ENCODE measurements around the gene ARL15. TPM values are rescaled to one million over a fixed set of nuclear protein-coding genes. Genes with fewer than 3 reads are reported as not detected.

Gene ARL15
- total and polyA plus RNA-seq, 2 of the 8 experiments (the other 6 are each of a cell fraction or from before 2014, with no cell fraction given), result 9.9 to 21.2 TPM

- no peaks in the 10 kb centered on the region for H3K27me3 ChIP-seq (replicated peaks in 1 of 4; ENCODE audit: control insufficient read depth in 3 of 4, extremely low read depth in 1 of 4, insufficient read depth in 3 of 4, low read length in 3 of 4)
- H3K23ac ChIP-seq (ENCODE audit: insufficient read length), result no peak overlapping the region
- H2AFZ ChIP-seq (ENCODE audit: low read length), result no peak overlapping the region
- H3K14ac ChIP-seq (ENCODE audit: insufficient read length), result no peak overlapping the region
- no peak overlapping the region for H4K5ac ChIP-seq (ENCODE audit: insufficient read length, low read depth, low read length)
- H2BK20ac ChIP-seq (ENCODE audit: low read length), result no peak overlapping the region
- no peak overlapping the region for H2BK120ac ChIP-seq (replicated peaks; ENCODE audit: low read depth, low read length)
- no peak overlapping the region for H3K27ac ChIP-seq (ENCODE audit: low read depth, low read length)
- no peak overlapping the region for H2BK12ac ChIP-seq (ENCODE audit: low read depth, low read length)
- no peak overlapping the region for H3K9ac ChIP-seq (replicated peaks in 1 of 4; ENCODE audit: extremely low read depth in 1 of 4, low read depth in 3 of 4, low read length in 3 of 4)
- no peak overlapping the region for H2BK5ac ChIP-seq (ENCODE audit: low read depth, low read length)
- H3K4me3 ChIP-seq (ENCODE audit: extremely low read depth in 1 of 4, insufficient read depth in 2 of 4, low read depth in 3 of 4, low read length in 4 of 4), result no peak overlapping the region
- no peak overlapping the region for H4K91ac ChIP-seq (replicated peaks; ENCODE audit: insufficient read length, low read length)
- ChIA-PET CTCF (ENCODE audit: partially characterized antibody) (interaction anchor here (0.6 to 1.2 kb wide), 4 partner anchors 10 to 694 kb away, joined by 3 read pairs; no protein-coding TSS in a partner anchor), POLR2A (ENCODE audit: partially characterized antibody) (interaction anchor here (0.6 kb wide), 1 partner anchor 10 kb away, joined by 3 read pairs; no protein-coding TSS in a partner anchor)
- peaks cover 0 to 2% (median 0%) of the 10 kb centered on the region in 4 experiments; a peak in 1 of 7 replicates for H3K4me1 ChIP-seq (replicated peaks in 1 of 4; ENCODE audit: control insufficient read depth in 3 of 4, insufficient read depth in 4 of 4, low read length in 3 of 4)
- no peak overlapping the region for H2BK15ac ChIP-seq (ENCODE audit: low read length)
- no peak overlapping the region for H2AK5ac ChIP-seq (ENCODE audit: low read depth, low read length)
- H3K4me2 ChIP-seq (ENCODE audit: insufficient read depth in 1 of 2, low read depth in 2 of 2, low read length in 2 of 2), result no peak overlapping the region
- no peak overlapping the region for H4K8ac ChIP-seq (ENCODE audit: extremely low read depth, insufficient read depth, low read length)
- no peak overlapping the region for H3K56ac ChIP-seq (replicated peaks; ENCODE audit: insufficient read length, low read depth, low read length)
- H3K18ac ChIP-seq (ENCODE audit: extremely low read depth, low read length), result no peak overlapping the region
- H3K36me3 ChIP-seq (ENCODE audit: control insufficient read depth in 2 of 4, insufficient read depth in 4 of 4, low read length in 3 of 4), result no peaks in the 10 kb centered on the region
- H3K4ac ChIP-seq (replicated peaks; ENCODE audit: insufficient read length, low read depth, low read length), result no peak overlapping the region
- no peaks in the 10 kb centered on the region for H4K20me1 ChIP-seq (replicated peaks in 1 of 2; ENCODE audit: control insufficient read depth in 1 of 2, insufficient read depth in 2 of 2, low read length in 2 of 2)
- TF ChIP-seq SP1 (IDR thresholded peaks at IDR 0.05; ENCODE audit: low read depth, low read length) (no peak), RBBP5 (IDR thresholded peaks at IDR 0.05; ENCODE audit: borderline replicate concordance, low read depth, low read length) (no peak), SIRT6 (IDR thresholded peaks at IDR 0.05; ENCODE audit: low read length) (no peak), GTF2F1 (IDR thresholded peaks at IDR 0.05; ENCODE audit: borderline replicate concordance, low read depth, low read length) (no peak), CHD2 (IDR thresholded peaks at IDR 0.05; ENCODE audit: low read length) (no peak), CREB1 (IDR thresholded peaks at IDR 0.05) (no peak), YY1 (IDR thresholded peaks at IDR 0.05; ENCODE audit: low read depth, low read length) (no peak), CEBPB (IDR thresholded peaks at IDR 0.05; ENCODE audit: low read depth, low read length) (no peak), PHF8 (conservative IDR thresholded peaks at IDR 0.05; ENCODE audit: low read depth, low read length) (no peak), TCF12 (IDR thresholded peaks at IDR 0.05; ENCODE audit: low read depth, low read length) (no peak)
- no peaks in the 10 kb centered on the region for H3K23me2 ChIP-seq (ENCODE audit: low read depth, low read length)
- H3K79me2 ChIP-seq (ENCODE audit: control insufficient read depth in 1 of 2, insufficient read depth in 2 of 2, low read length in 2 of 2), result no peaks in the 10 kb centered on the region
- no peaks in the 10 kb centered on the region for H3K79me1 ChIP-seq (ENCODE audit: low read depth, low read length)
- no peak for DNase-seq (ENCODE audit: low read depth in 1 of 2, low spot score in 2 of 2)
- no peaks in the 10 kb centered on the region; a peak in 1 of 4 replicates for H3K9me3 ChIP-seq (ENCODE audit: insufficient read depth in 2 of 2, low read depth in 1 of 2, low read length in 1 of 2)
- no peak for FAIRE-seq
Observed at GRCh38 chr5:53956632-53957031, 353.7 kb downstream of the ARL15 start.

All from H1 (cell line).